Measurements from ENCODE around the gene DCUN1D3.

- TF ChIP-seq POLR2A (IDR thresholded peaks at IDR 0.05) (no peak), CTCF (IDR thresholded peaks at IDR 0.05) (no peak)
These were observed 47.0 kb downstream of the DCUN1D3 start for GRCh38 chr16:20853143-20853542.

Data from body of pancreas (tissue), 4 donors.